Epithelial cell of esophagus (primary cell): ENCODE results near the gene CGN.

Source experiments
- DNase-seq: peaks from one replicate; pipeline ENCODE4 v3.0.0; 2010; ENCODE audit warnings: low read depth
- H3K4me3 ChIP-seq: 2 replicates; pipeline ENCODE4 v1.5.1; 2011; ENCODE audit warnings: mild to moderate bottlenecking, low read length, control low read depth
- TF ChIP-seq, protein P1 (sequence below): IDR thresholded peaks from 2 replicates; pipeline ENCODE4 v1.5.1; 2011; ENCODE audit warnings: low read depth, mild to moderate bottlenecking, low read length, control low read depth, inconsistent platforms; ENCODE audit not compliant: insufficient read depth; ENCODE audit errors: missing control alignments

Gene CGN

DNA sequence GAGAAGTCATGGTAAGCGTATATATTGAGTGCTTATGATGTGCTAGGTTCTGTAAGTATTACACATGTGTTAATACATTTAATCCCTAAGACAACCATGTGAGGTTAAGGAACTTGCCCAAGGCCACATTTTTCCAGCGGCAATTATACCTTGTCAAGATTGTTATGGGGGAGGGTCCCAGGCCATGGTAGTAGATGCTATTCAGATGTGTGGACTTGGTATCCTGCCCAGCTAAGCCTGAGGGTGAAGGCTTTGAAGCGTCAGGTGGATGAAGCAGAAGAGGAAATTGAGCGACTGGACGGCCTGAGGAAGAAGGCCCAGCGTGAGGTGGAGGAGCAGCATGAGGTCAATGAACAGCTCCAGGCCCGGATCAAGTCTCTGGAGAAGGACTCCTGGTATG, 25.3 kb downstream of the CGN start:
- DNase-seq = no peak
- no peak overlapping the region for H3K4me3 ChIP-seq
- TF ChIP-seq, protein P1, sequence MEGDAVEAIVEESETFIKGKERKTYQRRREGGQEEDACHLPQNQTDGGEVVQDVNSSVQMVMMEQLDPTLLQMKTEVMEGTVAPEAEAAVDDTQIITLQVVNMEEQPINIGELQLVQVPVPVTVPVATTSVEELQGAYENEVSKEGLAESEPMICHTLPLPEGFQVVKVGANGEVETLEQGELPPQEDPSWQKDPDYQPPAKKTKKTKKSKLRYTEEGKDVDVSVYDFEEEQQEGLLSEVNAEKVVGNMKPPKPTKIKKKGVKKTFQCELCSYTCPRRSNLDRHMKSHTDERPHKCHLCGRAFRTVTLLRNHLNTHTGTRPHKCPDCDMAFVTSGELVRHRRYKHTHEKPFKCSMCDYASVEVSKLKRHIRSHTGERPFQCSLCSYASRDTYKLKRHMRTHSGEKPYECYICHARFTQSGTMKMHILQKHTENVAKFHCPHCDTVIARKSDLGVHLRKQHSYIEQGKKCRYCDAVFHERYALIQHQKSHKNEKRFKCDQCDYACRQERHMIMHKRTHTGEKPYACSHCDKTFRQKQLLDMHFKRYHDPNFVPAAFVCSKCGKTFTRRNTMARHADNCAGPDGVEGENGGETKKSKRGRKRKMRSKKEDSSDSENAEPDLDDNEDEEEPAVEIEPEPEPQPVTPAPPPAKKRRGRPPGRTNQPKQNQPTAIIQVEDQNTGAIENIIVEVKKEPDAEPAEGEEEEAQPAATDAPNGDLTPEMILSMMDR = no peak

DNA sequence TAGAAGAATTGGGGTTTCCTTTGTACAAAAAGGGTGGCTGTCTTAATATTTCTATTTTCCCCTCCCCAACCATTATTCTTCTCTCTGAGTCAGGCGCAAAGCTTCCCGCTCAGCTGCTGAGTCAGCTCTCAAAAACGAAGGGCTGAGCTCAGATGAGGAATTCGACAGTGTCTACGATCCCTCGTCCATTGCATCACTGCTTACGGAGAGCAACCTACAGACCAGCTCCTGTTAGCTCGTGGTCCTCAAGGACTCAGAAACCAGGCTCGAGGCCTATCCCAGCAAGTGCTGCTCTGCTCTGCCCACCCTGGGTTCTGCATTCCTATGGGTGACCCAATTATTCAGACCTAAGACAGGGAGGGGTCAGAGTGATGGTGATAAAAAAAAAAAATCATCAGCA, 25.9 kb downstream of the CGN start:
- DNase-seq = peak; percentile 97
- TF ChIP-seq, protein P1 = no peak
- no peak overlapping the region for H3K4me3 ChIP-seq

DNA sequence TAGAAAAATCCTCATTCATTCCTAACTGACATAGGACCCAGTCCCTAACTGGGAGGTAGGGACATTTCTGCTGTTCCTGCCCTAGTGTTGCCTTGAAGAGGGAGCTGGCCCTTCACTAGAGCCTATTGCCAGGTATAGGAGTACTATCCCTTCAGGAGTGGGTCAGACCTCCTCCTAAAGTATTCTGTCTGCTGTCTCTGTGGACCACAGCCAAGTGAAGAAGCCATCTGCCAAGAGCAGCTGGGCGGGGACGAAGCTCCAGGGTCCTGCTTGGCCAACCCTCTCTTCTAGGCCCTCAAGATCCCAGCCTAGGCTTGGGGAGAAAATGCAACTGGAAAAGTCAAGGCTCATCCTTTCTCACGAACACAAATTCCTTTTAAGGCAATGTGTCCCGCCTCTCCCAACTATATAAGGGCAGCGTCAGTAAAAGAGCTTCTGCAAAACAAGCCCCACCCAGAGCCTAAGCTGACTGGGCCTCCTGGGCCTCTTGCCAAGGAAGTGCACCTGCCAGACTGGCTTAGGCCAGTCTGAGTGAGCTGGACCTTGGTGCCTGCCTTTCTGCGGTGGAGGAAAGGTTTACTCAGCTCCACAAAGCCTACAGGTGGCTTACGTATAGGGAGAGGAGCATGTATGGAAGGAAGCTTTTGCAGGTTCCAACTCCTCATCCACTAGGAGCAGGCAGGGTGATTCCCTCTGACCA, 28.3 kb downstream of the CGN start:
- peak; percentile 100 for DNase-seq
- TF ChIP-seq, protein P1 = no peak
- H3K4me3 ChIP-seq = peak overlapping the region; percentile 92

DNA sequence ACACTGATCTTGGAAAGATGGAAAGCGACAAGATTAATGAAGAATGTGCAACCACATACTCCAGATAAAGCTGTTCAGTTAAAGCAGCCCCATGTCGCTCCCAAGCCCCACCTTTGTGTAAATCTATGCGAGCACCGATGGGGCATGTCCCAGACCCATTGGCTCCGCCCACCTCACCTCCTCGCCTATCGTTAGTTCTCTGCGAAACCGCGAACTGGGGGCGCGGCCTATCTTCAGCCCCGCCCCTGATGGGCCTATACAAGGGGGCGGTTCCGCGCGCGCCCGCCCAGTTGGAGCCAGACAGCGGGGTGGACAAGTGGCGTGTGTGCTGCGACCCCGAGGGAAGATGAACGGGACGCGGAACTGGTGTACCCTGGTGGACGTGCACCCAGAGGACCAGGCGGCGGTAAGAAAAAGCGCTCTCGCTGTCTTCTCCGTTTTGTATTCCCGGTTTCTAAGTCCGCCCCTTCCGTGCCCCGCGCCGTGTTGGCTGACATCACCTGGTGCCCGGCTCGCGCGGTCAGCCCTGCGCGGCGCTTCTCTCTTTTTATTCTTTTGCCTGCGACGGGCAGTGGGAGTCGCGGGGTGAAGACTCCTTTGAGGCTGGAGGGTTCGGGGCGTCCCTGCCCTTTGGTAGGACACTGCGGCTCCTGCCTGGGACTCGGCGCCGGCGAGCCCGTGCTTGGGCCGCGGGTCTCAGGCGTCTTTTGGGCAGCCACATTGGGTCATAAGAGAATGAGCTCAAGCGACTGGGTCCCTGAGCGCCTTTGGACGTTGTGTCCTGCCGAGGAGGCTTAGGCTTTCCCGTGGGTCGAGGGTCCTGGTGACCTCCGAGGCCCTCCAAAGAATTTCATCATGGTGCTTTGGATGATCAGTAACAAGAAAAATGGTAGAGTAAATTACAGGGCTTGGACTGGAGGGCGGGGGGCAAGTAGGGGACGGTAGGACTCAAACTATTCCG, 29.1 kb downstream of the CGN start, which contains the start of gene TUFT1:
TSS of gene TUFT1 (plus strand) at position 289 of the 961 bp plus-strand sequence. CDS start at position 347, 58 bp downstream.
- TF ChIP-seq, protein P1 = no peak
- DNase-seq = peak; percentile 93
- H3K4me3 ChIP-seq = peak within 1 kb of the TSS; percentile 92

DNA sequence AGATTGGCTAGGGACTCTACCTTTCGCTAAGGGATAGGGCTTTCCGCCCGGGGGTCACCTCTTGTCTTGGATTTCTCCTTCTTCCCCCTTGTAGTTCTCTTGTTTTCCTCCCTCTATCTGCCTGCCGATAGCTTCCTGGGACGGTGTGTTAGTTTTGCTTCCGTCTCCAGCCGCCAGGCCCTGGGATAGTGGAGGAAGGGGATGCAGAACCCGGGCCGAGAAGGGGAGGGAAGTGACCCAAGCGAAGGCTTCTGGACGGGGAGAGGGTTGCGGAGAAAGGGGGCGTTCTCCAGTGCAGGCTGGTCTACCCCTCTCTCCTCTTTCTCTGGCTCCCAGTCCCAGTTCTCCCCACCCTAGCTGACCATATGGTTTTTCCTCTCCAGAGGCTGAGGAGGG, 29.8 kb downstream of the CGN start:
- peak overlapping the region; percentile 92 for H3K4me3 ChIP-seq
- TF ChIP-seq, protein P1 = no peak
- DNase-seq = no peak

DNA sequence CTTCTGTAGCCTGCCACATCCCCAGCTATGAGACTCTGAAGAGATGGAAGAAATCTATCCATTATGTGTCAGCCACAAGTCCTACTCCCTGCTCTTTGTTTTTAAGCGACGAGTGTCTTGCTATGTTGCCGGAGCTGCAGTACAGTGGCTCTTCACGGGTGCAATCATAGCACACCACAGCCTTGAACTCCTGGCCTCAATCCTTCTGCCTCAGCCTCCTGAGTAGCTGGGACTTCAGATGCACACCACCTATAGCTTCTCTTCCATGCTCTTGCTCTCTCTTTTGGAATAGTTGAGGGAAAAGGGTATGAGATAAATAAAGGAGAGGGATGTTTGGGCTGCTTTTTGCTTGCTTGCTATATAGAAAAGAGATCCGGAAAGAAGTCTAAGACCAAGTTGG, 30.6 kb downstream of the CGN start:
- H3K4me3 ChIP-seq = peak overlapping the region; percentile 92
- TF ChIP-seq, protein P1 = no peak
- no peak for DNase-seq
